Esophagus muscularis mucosa (tissue), 4 donors: ENCODE results near the gene ITPR2.

Source experiments
- EP300 ChIP-seq: sonication (generic); formaldehyde crosslinking; IDR thresholded peaks from one replicate; pipeline ENCODE4 v1.6.1; 2017; ENCODE audit warnings: antibody characterized with exemption
- POLR2A ChIP-seq: fragments of 450-650 bp; IDR thresholded peaks from one replicate; pipeline ENCODE4 v1.6.1; 2017; ENCODE audit warnings: antibody characterized with exemption, moderate library complexity, mild to moderate bottlenecking, low read depth
- POLR2AphosphoS5 ChIP-seq, 2 donors: sonication (generic); formaldehyde crosslinking; IDR thresholded peaks; one replicate each; pipeline ENCODE4 v1.6.1; 2017; ENCODE audit warnings: antibody characterized with exemption in 2 of 2
- TF ChIP-seq, protein P1 (sequence below), 3 experiments: fragments of 200-600 bp in 2 of 3; fragments of 450-650 bp in 1 of 3; sonication (generic) in 2 of 3; IDR thresholded peaks; one replicate each; pipeline ENCODE4 v1.5.1; 2017 to 2019; ENCODE audit warnings: antibody characterized with exemption in 3 of 3, mild to moderate bottlenecking in 2 of 3, moderate library complexity in 1 of 3

DNA sequence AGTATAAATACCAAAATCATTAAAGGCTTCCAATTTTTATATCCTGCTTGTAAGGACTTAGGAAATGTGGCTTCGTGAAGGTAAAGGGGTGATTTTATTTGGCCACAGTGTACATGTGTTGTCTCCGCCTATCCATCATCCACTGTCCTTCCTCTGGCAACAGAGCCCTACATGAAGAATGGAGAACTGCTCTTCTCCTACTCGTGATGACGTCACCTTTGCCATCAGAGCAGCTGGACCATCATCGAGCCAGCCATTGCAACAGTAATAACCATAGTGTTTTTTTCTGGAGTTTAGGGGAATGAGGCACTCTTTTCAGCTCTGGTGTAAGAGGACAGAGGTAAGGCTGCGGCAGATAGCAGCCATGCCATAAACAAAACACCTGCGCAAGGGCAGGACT lies 19.2 kb downstream of the ITPR2 start:
- TF ChIP-seq POLR2A (no peak), EP300 (no peak), POLR2AphosphoS5 (IDR thresholded peaks at IDR 0.05) (no peak)
- TF ChIP-seq, protein P1, sequence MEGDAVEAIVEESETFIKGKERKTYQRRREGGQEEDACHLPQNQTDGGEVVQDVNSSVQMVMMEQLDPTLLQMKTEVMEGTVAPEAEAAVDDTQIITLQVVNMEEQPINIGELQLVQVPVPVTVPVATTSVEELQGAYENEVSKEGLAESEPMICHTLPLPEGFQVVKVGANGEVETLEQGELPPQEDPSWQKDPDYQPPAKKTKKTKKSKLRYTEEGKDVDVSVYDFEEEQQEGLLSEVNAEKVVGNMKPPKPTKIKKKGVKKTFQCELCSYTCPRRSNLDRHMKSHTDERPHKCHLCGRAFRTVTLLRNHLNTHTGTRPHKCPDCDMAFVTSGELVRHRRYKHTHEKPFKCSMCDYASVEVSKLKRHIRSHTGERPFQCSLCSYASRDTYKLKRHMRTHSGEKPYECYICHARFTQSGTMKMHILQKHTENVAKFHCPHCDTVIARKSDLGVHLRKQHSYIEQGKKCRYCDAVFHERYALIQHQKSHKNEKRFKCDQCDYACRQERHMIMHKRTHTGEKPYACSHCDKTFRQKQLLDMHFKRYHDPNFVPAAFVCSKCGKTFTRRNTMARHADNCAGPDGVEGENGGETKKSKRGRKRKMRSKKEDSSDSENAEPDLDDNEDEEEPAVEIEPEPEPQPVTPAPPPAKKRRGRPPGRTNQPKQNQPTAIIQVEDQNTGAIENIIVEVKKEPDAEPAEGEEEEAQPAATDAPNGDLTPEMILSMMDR (IDR thresholded peaks at IDR 0.05) = no peak
